Measurements from ENCODE around the gene PEG3. TPM values are rescaled to one million over a fixed set of nuclear protein-coding genes. Genes with fewer than 3 reads are reported as not detected.

The PEG3 gene
- total RNA-seq, 6 donors from 2014 or later, result 2.6 to 13.1 (median 3.8) TPM

GRCh38 chr19:56877069-56877715 lies 36.7 kb upstream of the PEG3 start:
- Histone ChIP-seq H3K9me3 (peaks cover 0 to 37% (median 17%) of the 10 kb centered on the region in 4 donors), H3K27ac (no peak overlapping the region), H3K4me1 (no peaks in the 10 kb centered on the region), H3K36me3 (no peaks in the 10 kb centered on the region), H3K4me3 (no peak overlapping the region), H3K27me3 (no peaks in the 10 kb centered on the region)
- WGBS, 2 donors, result 79 to 83% methylated on average over 14 to 19 of the region's 19 CpGs
- no peak for TF ChIP-seq POLR2A (IDR thresholded peaks at IDR 0.05)
- no peak for TF ChIP-seq POLR2AphosphoS5 (IDR thresholded peaks at IDR 0.05)
- TF ChIP-seq EP300 (IDR thresholded peaks at IDR 0.05), result no peak
- TF ChIP-seq CTCF (IDR thresholded peaks at IDR 0.05), result no peak
- DNase-seq (no peak), ATAC-seq (ENCODE audit: low FRiP score in 2 of 2) (no peak)

GRCh38 chr19:56875717-56876116 lies 35.2 kb upstream of the PEG3 start:
- H3K36me3 ChIP-seq, result no peaks in the 10 kb centered on the region
- H3K4me3 ChIP-seq, result no peak overlapping the region
- peaks cover 0 to 37% (median 17%) of the 10 kb centered on the region in 4 donors for H3K9me3 ChIP-seq
- no peak for ATAC-seq (ENCODE audit: low FRiP score in 2 of 2)
- WGBS, 2 donors, result 59 to 61% methylated on average over 3 of the region's 3 CpGs
- no peak overlapping the region for H3K27ac ChIP-seq
- H3K4me1 ChIP-seq, result no peaks in the 10 kb centered on the region
- no peak for DNase-seq
- no peaks in the 10 kb centered on the region for H3K27me3 ChIP-seq
- TF ChIP-seq EP300 (IDR thresholded peaks at IDR 0.05) (no peak), CTCF (IDR thresholded peaks at IDR 0.05) (no peak), POLR2A (IDR thresholded peaks at IDR 0.05) (no peak), POLR2AphosphoS5 (IDR thresholded peaks at IDR 0.05) (no peak)

DNA sequence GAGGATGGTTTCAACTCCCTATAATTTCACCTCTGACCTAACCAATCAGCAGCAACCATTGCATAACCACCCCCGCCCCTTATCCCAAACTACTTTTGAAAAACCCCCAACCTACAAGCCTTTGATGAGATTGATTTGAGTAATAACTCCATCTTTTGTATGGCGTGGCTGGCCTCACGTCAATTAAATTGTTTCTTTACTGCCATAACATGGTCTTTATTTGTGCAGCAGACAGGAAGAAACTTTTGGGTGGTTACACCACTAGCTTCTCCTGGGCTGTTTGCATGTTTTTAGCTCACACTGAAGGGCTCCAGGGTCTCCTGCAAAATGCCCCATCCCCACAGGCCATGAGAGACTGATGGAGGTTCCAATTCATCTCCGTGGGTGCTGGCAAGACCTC lies 34.0 kb upstream of the PEG3 start:
- ATAC-seq (ENCODE audit: low FRiP score in 2 of 2), result no peak
- H3K4me1 ChIP-seq, result no peaks in the 10 kb centered on the region
- H3K36me3 ChIP-seq, result no peaks in the 10 kb centered on the region
- DNase-seq, result no peak
- peaks cover 0 to 44% (median 17%) of the 10 kb centered on the region in 4 donors for H3K9me3 ChIP-seq
- H3K27me3 ChIP-seq, result no peaks in the 10 kb centered on the region
- no peak overlapping the region for H3K4me3 ChIP-seq
- TF ChIP-seq EP300 (IDR thresholded peaks at IDR 0.05) (no peak), CTCF (IDR thresholded peaks at IDR 0.05) (no peak), POLR2AphosphoS5 (IDR thresholded peaks at IDR 0.05) (no peak), POLR2A (IDR thresholded peaks at IDR 0.05) (no peak)
- WGBS, 2 donors, result 85 to 89% methylated on average over 4 of the region's 4 CpGs
- no peak overlapping the region for H3K27ac ChIP-seq

- H3K4me3 ChIP-seq, result no peak overlapping the region
- no peaks in the 10 kb centered on the region for H3K36me3 ChIP-seq
- no peak for ATAC-seq (ENCODE audit: low FRiP score in 2 of 2)
- H3K4me1 ChIP-seq, result no peaks in the 10 kb centered on the region
- H3K27me3 ChIP-seq, result no peaks in the 10 kb centered on the region
- no peak overlapping the region for H3K27ac ChIP-seq
- no peak for DNase-seq
- H3K9me3 ChIP-seq, result peaks cover 0 to 46% (median 17%) of the 10 kb centered on the region in 4 donors
- 82 to 89% methylated on average over 4 to 5 of the region's 5 CpGs for WGBS, 2 donors
- no peak for TF ChIP-seq POLR2A (IDR thresholded peaks at IDR 0.05)
- TF ChIP-seq EP300 (IDR thresholded peaks at IDR 0.05), result no peak
- TF ChIP-seq POLR2AphosphoS5 (IDR thresholded peaks at IDR 0.05), result no peak
- TF ChIP-seq CTCF (IDR thresholded peaks at IDR 0.05), result no peak
These were observed 33.0 kb upstream of the PEG3 start for GRCh38 chr19:56873493-56873892.

DNA sequence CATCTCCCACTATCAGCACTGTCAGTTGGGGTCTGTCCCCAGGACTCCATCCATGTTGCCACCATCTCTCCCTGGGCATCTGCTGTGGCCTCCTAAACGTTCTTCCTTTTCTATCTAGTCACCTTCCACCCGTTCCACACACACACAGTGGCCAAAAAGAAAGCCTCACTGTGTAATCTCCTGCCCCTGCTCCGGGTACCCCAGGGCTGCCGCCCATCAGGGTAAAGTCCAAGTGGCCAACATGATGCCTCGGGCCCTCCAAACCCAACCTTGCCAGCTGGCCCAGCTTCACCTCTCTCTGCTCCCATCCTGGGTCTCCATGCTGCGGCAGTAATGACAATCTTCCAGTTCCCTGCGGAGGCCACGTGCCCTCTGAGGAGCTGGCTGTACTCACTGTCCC lies 29.4 kb upstream of the PEG3 start:
- ATAC-seq (ENCODE audit: low FRiP score in 2 of 2), result no peak
- TF ChIP-seq CTCF (IDR thresholded peaks at IDR 0.05) (no peak), POLR2AphosphoS5 (IDR thresholded peaks at IDR 0.05) (no peak), EP300 (IDR thresholded peaks at IDR 0.05) (no peak), POLR2A (IDR thresholded peaks at IDR 0.05) (no peak)
- Histone ChIP-seq H3K27ac (no peak overlapping the region), H3K4me1 (no peaks in the 10 kb centered on the region), H3K9me3 (peaks cover 0 to 22% (median 9%) of the 10 kb centered on the region in 4 donors), H3K4me3 (no peak overlapping the region), H3K27me3 (no peaks in the 10 kb centered on the region), H3K36me3 (no peaks in the 10 kb centered on the region)
- WGBS, 2 donors, result 78 to 80% methylated on average over 8 of the region's 8 CpGs
- DNase-seq, result no peak
